Trophoblast cell (in vitro differentiated cells and primary cell): ENCODE measurements around the gene NCAM1.

ENCODE experiments used
- DNase-seq, 2 donors: peaks; one replicate each; pipeline ENCODE4 v3.0.0-alpha.2; 2016
- H2AFZ ChIP-seq: 2 replicates; pipeline ENCODE4 v1.6.1; 2013; ENCODE audit warnings: low read length, moderate library complexity, mild to moderate bottlenecking; ENCODE audit not compliant: insufficient read depth, poor library complexity
- H2AK5ac ChIP-seq: 2 replicates; pipeline ENCODE4 v1.6.1; 2013; ENCODE audit warnings: mild to moderate bottlenecking, low read length
- H2BK120ac ChIP-seq: 2 replicates; pipeline ENCODE4 v1.6.1; 2013; ENCODE audit warnings: low read length, mild to moderate bottlenecking, moderate library complexity; ENCODE audit not compliant: insufficient read depth, poor library complexity
- H2BK12ac ChIP-seq: 2 replicates; pipeline ENCODE4 v1.6.1; 2013; ENCODE audit warnings: mild to moderate bottlenecking, low read length, moderate library complexity
- H2BK5ac ChIP-seq: 2 replicates; pipeline ENCODE4 v1.6.1; 2013; ENCODE audit warnings: low read length, low read depth, moderate library complexity, mild to moderate bottlenecking; ENCODE audit not compliant: poor library complexity
- H3K14ac ChIP-seq: 2 replicates; pipeline ENCODE4 v1.6.1; 2013; ENCODE audit warnings: mild to moderate bottlenecking, low read length
- H3K18ac ChIP-seq: 2 replicates; pipeline ENCODE4 v1.6.1; 2013; ENCODE audit warnings: mild to moderate bottlenecking, low read length
- H3K23ac ChIP-seq: 2 replicates; pipeline ENCODE4 v1.6.1; 2013; ENCODE audit warnings: low read length
- H3K27ac ChIP-seq: 2 replicates; pipeline ENCODE4 v1.5.1; 2013; ENCODE audit warnings: low read depth, mild to moderate bottlenecking, inconsistent platforms, low read length, moderate library complexity
- H3K27me3 ChIP-seq: 2 replicates; pipeline ENCODE4 v1.6.1; 2013; ENCODE audit warnings: inconsistent platforms, mild to moderate bottlenecking, low read length, moderate library complexity; ENCODE audit not compliant: insufficient read depth
- H3K36me3 ChIP-seq, 2 experiments: 1 replicate in 1 of 2; 2 replicates in 1 of 2; pipeline ENCODE4 v1.6.1; 2013; ENCODE audit warnings: low read length in 2 of 2, mild to moderate bottlenecking in 2 of 2, moderate library complexity in 1 of 2; ENCODE audit not compliant: insufficient read depth in 2 of 2, control insufficient read depth in 1 of 2
- H3K4ac ChIP-seq: 2 replicates; pipeline ENCODE4 v1.6.1; 2013; ENCODE audit warnings: low read depth, mild to moderate bottlenecking, low read length, moderate library complexity
- H3K4me1 ChIP-seq, 2 experiments: 1 replicate in 1 of 2; 2 replicates in 1 of 2; pipeline ENCODE4 v1.6.1; 2013; ENCODE audit warnings: low read length in 2 of 2, mild to moderate bottlenecking in 2 of 2, moderate library complexity in 1 of 2; ENCODE audit not compliant: insufficient read depth in 2 of 2, control insufficient read depth in 1 of 2
- H3K4me2 ChIP-seq: 2 replicates; pipeline ENCODE4 v1.6.1; 2013; ENCODE audit warnings: inconsistent platforms, mild to moderate bottlenecking, low read length, moderate library complexity
- H3K4me3 ChIP-seq: 2 replicates; pipeline ENCODE4 v1.5.1; 2013; ENCODE audit warnings: mild to moderate bottlenecking, low read depth, low read length, inconsistent platforms
- H3K79me1 ChIP-seq: one replicate; pipeline ENCODE4 v1.6.1; 2013; ENCODE audit warnings: low read length
- H3K79me2 ChIP-seq: 2 replicates; pipeline ENCODE4 v1.6.1; 2013; ENCODE audit warnings: low read length, mild to moderate bottlenecking; ENCODE audit not compliant: control insufficient read depth, insufficient read depth, poor library complexity
- H3K9ac ChIP-seq: 2 replicates; pipeline ENCODE4 v1.6.1; 2013; ENCODE audit warnings: mild to moderate bottlenecking, low read length
- H3K9me3 ChIP-seq: 2 replicates; pipeline ENCODE4 v1.6.1; 2013; ENCODE audit warnings: low read depth, mild to moderate bottlenecking, control low read depth, inconsistent platforms, low read length; ENCODE audit not compliant: insufficient read depth
- H4K12ac ChIP-seq: 2 replicates; pipeline ENCODE4 v1.6.1; 2013; ENCODE audit warnings: low read depth, mild to moderate bottlenecking, low read length, moderate library complexity
- H4K8ac ChIP-seq: 2 replicates; pipeline ENCODE4 v1.6.1; 2013; ENCODE audit warnings: low read depth, mild to moderate bottlenecking, low read length, moderate library complexity
- H4K91ac ChIP-seq: one replicate; pipeline ENCODE4 v1.6.1; 2013; ENCODE audit warnings: low read depth, mild to moderate bottlenecking, low read length, moderate library complexity
- WGBS: extraction: QIAGEN DNeasy Blood & Tissue Kit; methylation state at CpG from one replicate; pipeline ENCODE4 v1.1.7; 2013; ENCODE audit warnings: missing lambda C conversion rate; ENCODE audit not compliant: insufficient read length, insufficient coverage; ENCODE audit errors: extremely low coverage; 5-methylcytosine and 5-hydroxymethylcytosine counted together

NCAM1 gene

DNA sequence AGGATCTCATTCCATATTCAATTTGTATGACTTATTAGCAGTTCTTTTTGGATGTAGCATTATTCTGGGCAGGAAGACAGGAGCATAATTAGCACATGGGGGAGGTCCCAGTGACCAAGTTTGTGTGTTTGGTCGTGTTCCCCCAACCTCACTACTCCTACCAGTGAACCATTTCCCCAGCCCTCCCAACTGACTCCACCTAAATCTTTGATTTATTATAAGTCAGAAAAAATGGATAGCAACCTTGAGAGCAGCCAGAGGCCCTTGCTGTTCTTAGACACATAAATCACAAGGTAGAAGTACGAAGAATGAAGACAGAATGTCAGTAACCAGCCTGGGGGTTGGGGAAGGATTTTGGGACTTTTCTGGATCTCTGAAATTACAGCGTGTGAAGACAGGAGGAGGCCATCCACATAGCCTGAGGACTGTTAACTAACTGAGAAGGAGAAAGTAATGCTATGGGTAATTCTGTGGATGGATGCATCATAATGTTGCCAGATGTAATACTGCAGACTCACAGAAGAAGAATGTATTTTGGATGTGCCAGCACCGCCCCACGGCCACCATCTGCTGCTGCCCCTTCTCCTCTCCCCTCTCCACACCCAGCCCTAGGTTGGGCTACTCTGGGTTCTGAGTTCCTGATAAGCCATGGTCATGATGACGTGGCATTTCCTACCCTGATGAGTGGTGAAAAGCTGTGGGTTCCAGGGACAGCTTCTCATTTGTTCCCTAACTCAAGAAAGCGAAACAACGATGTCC lies 228.9 kb downstream of the NCAM1 start:
- Histone ChIP-seq H3K23ac (no peak overlapping the region), H3K36me3 (no peaks in the 10 kb centered on the region), H4K12ac (no peak overlapping the region), H3K9me3 (no peaks in the 10 kb centered on the region), H3K4me2 (no peak overlapping the region), H3K4me3 (no peak overlapping the region), H3K79me2 (no peaks in the 10 kb centered on the region), H4K8ac (no peak overlapping the region), H3K27ac (no peak overlapping the region), H3K9ac (no peak overlapping the region), H3K18ac (no peak overlapping the region), H3K4me1 (peaks cover 0 to 7% of the 10 kb centered on the region in 2 experiments), H2BK12ac (no peak overlapping the region), H3K27me3 (no peaks in the 10 kb centered on the region), H2AFZ (no peak overlapping the region), H3K79me1 (no peaks in the 10 kb centered on the region), H3K4ac (no peak overlapping the region), H2BK120ac (no peak overlapping the region), H4K91ac (no peak overlapping the region), H2AK5ac (no peak overlapping the region), H3K14ac (no peak overlapping the region), H2BK5ac (no peak overlapping the region)
- DNase-seq = peak in 1 of 2 donors; percentile 9
- no CpG with 5 or more reads among the region's 8 CpGs for WGBS

DNA sequence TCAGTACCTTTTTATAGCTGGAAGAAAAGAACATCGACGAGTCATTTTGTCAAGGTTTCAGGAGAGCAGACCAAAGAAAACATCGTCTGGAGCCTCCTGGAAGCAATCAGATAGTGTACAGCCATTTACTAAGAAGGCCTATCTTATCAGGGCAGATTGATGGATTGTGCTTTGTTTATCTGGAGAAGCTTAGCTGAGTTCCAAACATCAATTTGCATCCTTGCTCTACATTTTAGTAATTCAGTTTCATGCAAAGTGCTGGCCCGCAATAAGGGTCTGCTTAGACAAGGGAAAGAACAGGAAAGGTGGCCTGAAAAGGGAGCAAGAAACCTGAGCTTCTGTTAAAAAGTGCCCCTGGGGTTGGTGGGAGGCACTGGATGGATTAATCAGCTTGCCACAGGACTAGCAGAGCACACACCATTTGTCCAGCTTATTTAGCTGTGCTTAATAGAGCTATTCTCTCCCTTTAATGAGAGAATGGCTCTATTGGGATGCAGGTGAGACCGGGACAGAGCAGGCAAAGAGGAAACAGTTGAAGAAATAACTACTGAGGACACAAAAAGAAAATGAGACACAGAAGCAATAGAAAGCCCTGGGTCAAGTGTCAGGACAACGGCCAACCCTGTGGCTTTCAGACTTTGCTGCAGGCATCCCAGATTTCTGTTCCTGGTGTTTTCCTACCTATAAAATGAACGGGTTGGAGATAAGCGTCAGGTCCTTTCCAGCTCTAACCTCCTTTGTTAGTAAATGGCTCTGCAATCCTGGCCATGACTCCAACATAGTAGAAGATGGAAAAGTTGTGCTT lies 231.1 kb downstream of the NCAM1 start:
- no peak overlapping the region for H4K91ac ChIP-seq
- no peak overlapping the region for H4K8ac ChIP-seq
- no peak overlapping the region for H3K23ac ChIP-seq
- H3K27me3 ChIP-seq = no peaks in the 10 kb centered on the region
- H3K4me1 ChIP-seq = peaks cover 0 to 7% of the 10 kb centered on the region in 2 experiments
- H3K79me1 ChIP-seq = no peaks in the 10 kb centered on the region
- H2AFZ ChIP-seq = no peak overlapping the region
- WGBS = no CpG with 5 or more reads among the region's 8 CpGs
- H3K27ac ChIP-seq = no peak overlapping the region
- no peak overlapping the region for H3K4me3 ChIP-seq
- no peak overlapping the region for H2BK5ac ChIP-seq
- no peak overlapping the region for H3K9ac ChIP-seq
- no peak overlapping the region for H3K4ac ChIP-seq
- H3K14ac ChIP-seq = no peak overlapping the region
- no peaks in the 10 kb centered on the region for H3K36me3 ChIP-seq
- no peak overlapping the region for H2AK5ac ChIP-seq
- no peaks in the 10 kb centered on the region for H3K79me2 ChIP-seq
- H3K4me2 ChIP-seq = no peak overlapping the region
- no peak overlapping the region for H3K18ac ChIP-seq
- no peak overlapping the region for H2BK12ac ChIP-seq
- H3K9me3 ChIP-seq = no peaks in the 10 kb centered on the region
- no peak overlapping the region for H4K12ac ChIP-seq
- H2BK120ac ChIP-seq = no peak overlapping the region
- no peak for DNase-seq

- Histone ChIP-seq H2BK5ac (no peak overlapping the region), H2AK5ac (no peak overlapping the region), H3K18ac (no peak overlapping the region), H3K23ac (no peak overlapping the region), H4K8ac (no peak overlapping the region), H3K4me3 (no peak overlapping the region), H4K91ac (no peak overlapping the region), H3K79me1 (no peaks in the 10 kb centered on the region), H3K9me3 (no peaks in the 10 kb centered on the region), H3K27me3 (no peaks in the 10 kb centered on the region), H4K12ac (no peak overlapping the region), H2AFZ (no peak overlapping the region), H2BK12ac (no peak overlapping the region), H2BK120ac (no peak overlapping the region), H3K4ac (no peak overlapping the region), H3K9ac (no peak overlapping the region), H3K14ac (no peak overlapping the region), H3K27ac (no peak overlapping the region), H3K79me2 (no peaks in the 10 kb centered on the region), H3K36me3 (no peaks in the 10 kb centered on the region), H3K4me1 (peaks cover 0 to 7% of the 10 kb centered on the region in 2 experiments), H3K4me2 (no peak overlapping the region)
- WGBS = no CpG with 5 or more reads among the region's 7 CpGs
- no peak for DNase-seq
These were observed 231.8 kb downstream of the NCAM1 start for GRCh38 chr11:113193016-113193415.

DNA sequence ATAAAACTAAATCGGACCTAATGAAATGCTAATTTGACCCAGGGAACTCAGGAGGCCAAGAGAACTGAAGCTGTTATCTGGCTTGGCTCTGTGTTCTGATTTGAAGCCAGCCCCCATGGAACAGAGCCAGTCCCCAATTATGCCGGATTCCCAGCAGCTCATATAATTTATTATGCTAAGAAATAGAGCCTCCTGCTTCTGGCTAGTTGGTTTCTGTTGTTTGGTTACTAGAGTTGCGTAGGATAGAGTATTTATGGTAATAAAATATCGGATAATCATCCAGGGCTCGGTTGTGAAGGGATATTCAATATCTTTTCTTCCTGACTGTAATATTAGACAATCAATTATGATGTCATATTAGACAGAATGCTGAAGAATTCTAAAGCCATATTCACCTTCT lies 232.7 kb downstream of the NCAM1 start:
- no peaks in the 10 kb centered on the region for H3K27me3 ChIP-seq
- H2AK5ac ChIP-seq = no peak overlapping the region
- no peak overlapping the region for H2BK5ac ChIP-seq
- no peak overlapping the region for H3K18ac ChIP-seq
- no peak overlapping the region for H3K23ac ChIP-seq
- H3K9ac ChIP-seq = no peak overlapping the region
- H3K79me2 ChIP-seq = no peaks in the 10 kb centered on the region
- peaks cover 0 to 7% of the 10 kb centered on the region in 2 experiments for H3K4me1 ChIP-seq
- H3K9me3 ChIP-seq = no peaks in the 10 kb centered on the region
- no peak overlapping the region for H4K8ac ChIP-seq
- H2BK12ac ChIP-seq = no peak overlapping the region
- no peak overlapping the region for H3K27ac ChIP-seq
- no peak overlapping the region for H3K4ac ChIP-seq
- H4K91ac ChIP-seq = no peak overlapping the region
- H3K36me3 ChIP-seq = no peaks in the 10 kb centered on the region
- H3K4me3 ChIP-seq = no peak overlapping the region
- no CpG with 5 or more reads among the region's 5 CpGs for WGBS
- no peak for DNase-seq
- no peak overlapping the region for H2AFZ ChIP-seq
- H3K79me1 ChIP-seq = no peaks in the 10 kb centered on the region
- no peak overlapping the region for H3K14ac ChIP-seq
- no peak overlapping the region for H4K12ac ChIP-seq
- no peak overlapping the region for H2BK120ac ChIP-seq
- H3K4me2 ChIP-seq = no peak overlapping the region
